Endodermal cell (in vitro differentiated cells): ENCODE results near the gene GPHN. TPM values are rescaled to one million over a fixed set of nuclear protein-coding genes. Genes with fewer than 3 reads are reported as not detected.
A peak's percentile ranks its signal among the peaks of the same experiment; 100 is the strongest.

Experiments
- DNase-seq: peaks from one replicate; pipeline ENCODE4 v3.0.0-alpha.2; 2017
- H3K27ac ChIP-seq: 2 replicates; pipeline ENCODE4 v1.5.1; 2013; ENCODE audit warnings: mild to moderate bottlenecking, low read depth, low read length, moderate library complexity
- H3K27me3 ChIP-seq: 2 replicates; pipeline ENCODE4 v1.6.1; 2013; ENCODE audit warnings: mild to moderate bottlenecking, low read length, moderate library complexity; ENCODE audit not compliant: insufficient read depth, control insufficient read depth, poor library complexity, severe bottlenecking
- H3K36me3 ChIP-seq: 2 replicates; pipeline ENCODE4 v1.7.0; 2013; ENCODE audit warnings: mild to moderate bottlenecking, low read length, moderate library complexity; ENCODE audit not compliant: control insufficient read depth, insufficient read depth
- H3K4me1 ChIP-seq: one replicate; pipeline ENCODE4 v1.7.0; 2013; ENCODE audit warnings: low read length; ENCODE audit not compliant: control insufficient read depth, insufficient read depth
- H3K4me3 ChIP-seq: 2 replicates; pipeline ENCODE4 v1.5.1; 2013; ENCODE audit warnings: mild to moderate bottlenecking, low read length, moderate library complexity
- H3K9ac ChIP-seq: 2 replicates; pipeline ENCODE4 v1.6.1; 2013; ENCODE audit warnings: mild to moderate bottlenecking, low read length, moderate library complexity; ENCODE audit not compliant: poor library complexity, severe bottlenecking; ENCODE audit errors: extremely low read depth
- H3K9me3 ChIP-seq: 2 replicates; pipeline ENCODE4 v1.6.1; 2013; ENCODE audit warnings: mild to moderate bottlenecking, low read length, moderate library complexity; ENCODE audit not compliant: control insufficient read depth
- H3K27ac Mint-ChIP-seq: 2 replicates; pipeline ENCODE4 v1.8.0; 2020; ENCODE audit warnings: mixed read lengths
- H3K27me3 Mint-ChIP-seq: 2 replicates; pipeline ENCODE4 v1.8.0; 2021; ENCODE audit warnings: mild to moderate bottlenecking, mixed read lengths; ENCODE audit not compliant: insufficient read depth
- H3K36me3 Mint-ChIP-seq: 2 replicates; pipeline ENCODE4 v1.8.0; 2020; ENCODE audit warnings: low read depth, mixed read lengths
- H3K4me1 Mint-ChIP-seq: 2 replicates; pipeline ENCODE4 v1.8.0; 2020; ENCODE audit warnings: mixed read lengths
- H3K4me3 Mint-ChIP-seq: 2 replicates; pipeline ENCODE4 v1.8.0; 2020; ENCODE audit warnings: mild to moderate bottlenecking, moderate library complexity, mixed read lengths
- H3K9me3 Mint-ChIP-seq: 2 replicates; pipeline ENCODE4 v1.8.0; 2020; ENCODE audit warnings: mild to moderate bottlenecking, mixed read lengths
- WGBS, 2 experiments: methylation state at CpG; one replicate each; pipeline versions ENCODE4 v1.1.5 to v1.1.7; 2013; ENCODE audit warnings: missing lambda C conversion rate in 2 of 2, mixed read lengths in 1 of 2; ENCODE audit not compliant: insufficient coverage in 1 of 2, insufficient read length in 1 of 2; 5-methylcytosine and 5-hydroxymethylcytosine counted together
- total RNA-seq, 2 donors: library from RNA; stranded (reverse); fragmentation: NEBNext Ultra II Directional in 1 of 2; extraction: Animal tissue kit (Norgen Biotek cat#: 25700) in 1 of 2; gene quantifications; 2 replicates in 1 of 2; 3 replicates in 1 of 2; pipeline ENCODE4 v1.2.1, GENCODE V29; 2021
- TF ChIP-seq, protein P1 (sequence below): fragments of 200-600 bp; sonication (generic); conservative IDR thresholded peaks from 2 replicates; pipeline ENCODE4 v1.5.0; 2021; ENCODE audit warnings: antibody characterized with exemption, mild to moderate bottlenecking

GPHN gene
- total RNA-seq, 2 donors from 2014 or later: 12.4 to 15.0 TPM

DNA sequence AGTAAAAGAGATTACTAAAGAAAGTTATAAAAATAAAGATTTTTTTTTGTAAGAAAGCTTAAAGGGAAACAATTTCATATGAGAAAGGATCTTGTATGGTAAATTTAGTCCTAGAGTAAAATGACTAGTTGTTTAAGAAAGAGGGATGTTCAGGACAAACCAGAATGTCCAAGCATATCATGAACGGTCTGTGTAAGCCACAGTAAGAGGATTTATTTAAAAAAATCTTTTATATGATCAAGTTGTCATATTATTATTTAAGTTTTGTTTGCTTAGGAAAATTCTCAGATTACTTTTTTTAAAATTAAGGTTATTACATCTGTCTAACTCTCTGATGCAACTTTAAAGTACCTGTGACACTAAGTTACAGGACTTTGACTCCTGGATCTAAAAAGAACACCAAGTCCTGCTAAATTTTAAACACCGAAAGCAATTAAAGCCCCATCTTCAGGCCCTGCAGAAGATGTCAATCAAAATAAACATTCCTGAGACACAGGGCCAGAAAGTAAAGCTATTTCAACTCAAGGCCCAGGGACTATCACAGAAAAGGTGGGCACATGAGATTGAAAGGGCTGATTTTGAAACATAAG lies 39.1 kb upstream of the GPHN start:
- DNase-seq: no peak
- peaks cover 83% of the 10 kb centered on the region for H3K9me3 Mint-ChIP-seq
- Histone ChIP-seq H3K36me3 (no peaks in the 10 kb centered on the region), H3K4me1 (no peaks in the 10 kb centered on the region), H3K4me3 (peak overlapping the region; percentile 66), H3K27me3 (no peaks in the 10 kb centered on the region), H3K9me3 (peaks cover 93% of the 10 kb centered on the region), H3K9ac (no peak overlapping the region), H3K27ac (no peak overlapping the region)
- H3K27ac Mint-ChIP-seq: no peak overlapping the region
- no peaks in the 10 kb centered on the region for H3K4me1 Mint-ChIP-seq
- H3K27me3 Mint-ChIP-seq: no peaks in the 10 kb centered on the region
- H3K4me3 Mint-ChIP-seq: no peak overlapping the region
- TF ChIP-seq, protein P1, sequence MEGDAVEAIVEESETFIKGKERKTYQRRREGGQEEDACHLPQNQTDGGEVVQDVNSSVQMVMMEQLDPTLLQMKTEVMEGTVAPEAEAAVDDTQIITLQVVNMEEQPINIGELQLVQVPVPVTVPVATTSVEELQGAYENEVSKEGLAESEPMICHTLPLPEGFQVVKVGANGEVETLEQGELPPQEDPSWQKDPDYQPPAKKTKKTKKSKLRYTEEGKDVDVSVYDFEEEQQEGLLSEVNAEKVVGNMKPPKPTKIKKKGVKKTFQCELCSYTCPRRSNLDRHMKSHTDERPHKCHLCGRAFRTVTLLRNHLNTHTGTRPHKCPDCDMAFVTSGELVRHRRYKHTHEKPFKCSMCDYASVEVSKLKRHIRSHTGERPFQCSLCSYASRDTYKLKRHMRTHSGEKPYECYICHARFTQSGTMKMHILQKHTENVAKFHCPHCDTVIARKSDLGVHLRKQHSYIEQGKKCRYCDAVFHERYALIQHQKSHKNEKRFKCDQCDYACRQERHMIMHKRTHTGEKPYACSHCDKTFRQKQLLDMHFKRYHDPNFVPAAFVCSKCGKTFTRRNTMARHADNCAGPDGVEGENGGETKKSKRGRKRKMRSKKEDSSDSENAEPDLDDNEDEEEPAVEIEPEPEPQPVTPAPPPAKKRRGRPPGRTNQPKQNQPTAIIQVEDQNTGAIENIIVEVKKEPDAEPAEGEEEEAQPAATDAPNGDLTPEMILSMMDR: no peak
- H3K36me3 Mint-ChIP-seq: peaks cover 9% of the 10 kb centered on the region
- 96% methylated on average over 2 of the region's 2 CpGs; no CpG with 5 or more reads in 1 of the 2 experiments for WGBS, 2 experiments

DNA sequence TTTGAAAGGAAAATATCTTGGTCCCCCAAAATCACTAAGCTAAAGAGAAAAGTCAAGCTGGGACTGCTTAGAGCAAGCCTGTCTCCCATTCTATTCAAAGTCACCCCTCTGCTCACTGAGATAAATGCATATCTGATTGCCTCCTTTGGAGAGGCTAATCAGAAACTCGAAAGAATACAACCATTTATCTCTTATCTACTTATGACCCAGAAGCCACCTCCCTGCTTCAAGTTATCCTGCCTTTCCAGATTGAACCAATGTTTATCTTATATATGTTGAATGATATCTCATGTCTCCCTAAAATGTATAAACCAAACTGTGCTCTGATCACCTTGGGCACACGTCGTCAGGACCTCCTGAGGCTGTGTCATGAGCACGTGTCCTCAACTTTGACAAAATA lies 36.4 kb upstream of the GPHN start:
- Histone ChIP-seq H3K4me1 (no peaks in the 10 kb centered on the region), H3K9ac (no peak overlapping the region), H3K27ac (no peak overlapping the region), H3K27me3 (no peaks in the 10 kb centered on the region), H3K9me3 (peaks cover 69% of the 10 kb centered on the region), H3K36me3 (no peaks in the 10 kb centered on the region), H3K4me3 (peak overlapping the region; percentile 66)
- 73 to 92% methylated on average over 3 to 4 of the region's 4 CpGs for WGBS, 2 experiments
- peaks cover 7% of the 10 kb centered on the region for H3K36me3 Mint-ChIP-seq
- H3K9me3 Mint-ChIP-seq: peaks cover 68% of the 10 kb centered on the region
- H3K27ac Mint-ChIP-seq: no peak overlapping the region
- no peak for DNase-seq
- TF ChIP-seq, protein P1: no peak
- H3K27me3 Mint-ChIP-seq: no peaks in the 10 kb centered on the region
- H3K4me1 Mint-ChIP-seq: no peaks in the 10 kb centered on the region
- no peak overlapping the region for H3K4me3 Mint-ChIP-seq

DNA sequence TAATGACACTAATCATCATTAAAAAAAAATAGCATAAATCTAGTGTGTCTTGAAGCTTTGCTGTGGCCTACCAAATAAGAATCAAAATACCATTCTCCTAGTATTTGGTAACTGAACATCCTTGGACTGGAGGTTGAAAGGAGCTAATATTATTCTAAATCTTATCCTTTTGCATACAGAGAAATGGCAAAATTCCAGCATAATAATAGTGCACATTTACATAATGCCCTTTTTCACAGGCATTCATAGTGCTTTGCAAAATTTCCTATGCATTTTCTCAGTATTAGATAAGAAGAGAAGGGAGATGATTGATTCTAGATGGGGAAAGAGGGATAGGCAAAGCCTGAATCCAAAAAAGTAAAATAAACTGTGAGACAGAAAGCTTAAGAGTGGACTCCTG lies 35.7 kb upstream of the GPHN start:
- Histone ChIP-seq H3K36me3 (no peaks in the 10 kb centered on the region), H3K27ac (no peak overlapping the region), H3K9me3 (peaks cover 62% of the 10 kb centered on the region), H3K4me1 (no peaks in the 10 kb centered on the region), H3K27me3 (no peaks in the 10 kb centered on the region), H3K9ac (no peak overlapping the region), H3K4me3 (peak overlapping the region; percentile 62)
- TF ChIP-seq, protein P1: no peak
- Mint-ChIP-seq H3K9me3 (peaks cover 63% of the 10 kb centered on the region), H3K36me3 (peaks cover 7% of the 10 kb centered on the region), H3K27ac (no peak overlapping the region), H3K27me3 (no peaks in the 10 kb centered on the region), H3K4me1 (no peaks in the 10 kb centered on the region), H3K4me3 (no peak overlapping the region)
- DNase-seq: no peak
